Stimulated activated CD4-positive, alpha-beta T cell treated with anti-CD3 and anti-CD28 coated beads, Interleukin-12 subunit alpha, Interleukin-12 subunit beta, amount 100 ng/mL, for 24 hours (primary cell): ENCODE measurements around the gene COL18A1.

ENCODE experiments used
- DNase-seq, 2 experiments: peaks; one replicate each; pipeline ENCODE4 v3.0.0-alpha.2; 2020; ENCODE audit warnings: low read depth in 2 of 2

COL18A1 gene

GRCh38 chr21:45401916-45402900 lies 2.8 kb upstream of the COL18A1 start:
- DNase-seq: no peak

- DNase-seq: no peak
Measured at GRCh38 chr21:45403133-45403824, 1.7 kb upstream of the COL18A1 start.

- no peak for DNase-seq
Measured at GRCh38 chr21:45403825-45404729, 888 bp upstream of the COL18A1 start.

- DNase-seq: no peak
Measured at GRCh38 chr21:45405271-45405818, 380 bp downstream of the COL18A1 start.

GRCh38 chr21:45405819-45406762 lies 1.1 kb downstream of the COL18A1 start:
- no peak for DNase-seq

GRCh38 chr21:45406801-45407628 lies 2.0 kb downstream of the COL18A1 start:
- DNase-seq: no peak

- DNase-seq: no peak
Measured at GRCh38 chr21:45407629-45408247, 2.8 kb downstream of the COL18A1 start.

- no peak for DNase-seq
Measured at GRCh38 chr21:45408271-45408791, 3.4 kb downstream of the COL18A1 start.

- no peak for DNase-seq
Measured at GRCh38 chr21:45408801-45409261, 3.9 kb downstream of the COL18A1 start.

- no peak for DNase-seq
Measured at GRCh38 chr21:45409466-45410150, 4.6 kb downstream of the COL18A1 start.

- DNase-seq: no peak
Measured at GRCh38 chr21:45410151-45410864, 5.3 kb downstream of the COL18A1 start.

GRCh38 chr21:45410865-45411809 lies 6.2 kb downstream of the COL18A1 start:
- no peak for DNase-seq

- DNase-seq: no peak
Measured at GRCh38 chr21:45411810-45412206, 6.8 kb downstream of the COL18A1 start.

GRCh38 chr21:45412491-45412890 lies 7.5 kb downstream of the COL18A1 start:
- DNase-seq: no peak

GRCh38 chr21:45412909-45413611 lies 8.1 kb downstream of the COL18A1 start:
- no peak for DNase-seq

GRCh38 chr21:45413922-45414321 lies 9.0 kb downstream of the COL18A1 start:
- DNase-seq: no peak
